UCSD-AML1 (cell line): ENCODE results near the gene EGFR.
"Not testable (repeated sequence)": the region's sequence is repeated elsewhere in the genome, so short reads cannot be mapped to it uniquely, and the experiment has no call there.

Source experiments
- DNase-seq: peaks from one replicate; lab custom pipeline; 2025; ENCODE audit not compliant: unreplicated experiment; lab: John Stamatoyannopoulos, UW

The EGFR gene

GRCh38 chr7:55034776-55035175 lies 16.0 kb downstream of the EGFR start:
- no peak for DNase-seq

GRCh38 chr7:55035410-55035809 lies 16.6 kb downstream of the EGFR start:
- not testable (repeated sequence) for DNase-seq

- DNase-seq: no peak
Observed at GRCh38 chr7:55036950-55037736, 18.3 kb downstream of the EGFR start.

GRCh38 chr7:55043691-55044370 lies 25.0 kb downstream of the EGFR start:
- no peak for DNase-seq

- no peak for DNase-seq
Observed at GRCh38 chr7:55044371-55044717, 25.5 kb downstream of the EGFR start.

- DNase-seq: no peak
Observed at GRCh38 chr7:55044791-55045190, 26.0 kb downstream of the EGFR start.

GRCh38 chr7:55046582-55047342 lies 27.9 kb downstream of the EGFR start:
- no peak for DNase-seq

GRCh38 chr7:55048221-55048859 lies 29.5 kb downstream of the EGFR start:
- DNase-seq: no peak

GRCh38 chr7:55050281-55050680 lies 31.5 kb downstream of the EGFR start:
- DNase-seq: no peak

GRCh38 chr7:55052081-55052480 lies 33.3 kb downstream of the EGFR start:
- no peak for DNase-seq

- no peak for DNase-seq
Observed at GRCh38 chr7:55052741-55053427, 34.1 kb downstream of the EGFR start.

GRCh38 chr7:55053651-55054571 lies 35.1 kb downstream of the EGFR start:
- no peak for DNase-seq

- no peak for DNase-seq
Observed at GRCh38 chr7:55054758-55055157, 35.9 kb downstream of the EGFR start.

GRCh38 chr7:55055479-55055878 lies 36.7 kb downstream of the EGFR start:
- no peak for DNase-seq

GRCh38 chr7:55056068-55056467 lies 37.3 kb downstream of the EGFR start:
- no peak for DNase-seq

- DNase-seq: no peak
Observed at GRCh38 chr7:55056577-55057480, 38.0 kb downstream of the EGFR start.

- DNase-seq: no peak
Observed at GRCh38 chr7:55058314-55058713, 39.5 kb downstream of the EGFR start.

- DNase-seq: no peak
Observed at GRCh38 chr7:55059021-55059420, 40.2 kb downstream of the EGFR start.

- no peak for DNase-seq
Observed at GRCh38 chr7:55060085-55060484, 41.3 kb downstream of the EGFR start.
